Fibroblast of skin of right quadriceps (primary cell): ENCODE data around the gene FGF12.

ENCODE experiments used
- DNase-seq: peaks from one replicate; pipeline ENCODE4 v3.0.0-alpha.2; 2013

Gene FGF12

GRCh38 chr3:192246847-192247559, 480.3 kb downstream of the FGF12 start:
- no peak for DNase-seq

- DNase-seq: no peak
Observed at GRCh38 chr3:192244591-192244990, 482.8 kb downstream of the FGF12 start.

- DNase-seq: no peak
Observed at GRCh38 chr3:192239956-192240355, 487.4 kb downstream of the FGF12 start.

GRCh38 chr3:192237992-192238608, 489.2 kb downstream of the FGF12 start:
- DNase-seq: no peak

- DNase-seq: peak; percentile 58
Observed at GRCh38 chr3:192229866-192230265, 497.5 kb downstream of the FGF12 start.

GRCh38 chr3:192224634-192225155, 502.6 kb downstream of the FGF12 start:
- no peak for DNase-seq

- DNase-seq: no peak
Observed at GRCh38 chr3:192223815-192224214, 503.5 kb downstream of the FGF12 start.

- no peak for DNase-seq
Observed at GRCh38 chr3:192220915-192221314, 506.4 kb downstream of the FGF12 start.

- no peak for DNase-seq
Observed at GRCh38 chr3:192219926-192220325, 507.4 kb downstream of the FGF12 start.

- no peak for DNase-seq
Observed at GRCh38 chr3:192216067-192216466, 511.3 kb downstream of the FGF12 start.

GRCh38 chr3:192212979-192213378, 514.4 kb downstream of the FGF12 start:
- DNase-seq: no peak

GRCh38 chr3:192212335-192212734, 515.0 kb downstream of the FGF12 start:
- no peak for DNase-seq

- DNase-seq: no peak
Observed at GRCh38 chr3:192207651-192208050, 519.7 kb downstream of the FGF12 start.

GRCh38 chr3:192207239-192207638, 520.1 kb downstream of the FGF12 start:
- DNase-seq: no peak

GRCh38 chr3:192194085-192194484, 533.3 kb downstream of the FGF12 start:
- DNase-seq: no peak

GRCh38 chr3:192188218-192188835, 539.0 kb downstream of the FGF12 start:
- peak; percentile 22 for DNase-seq

- DNase-seq: no peak
Observed at GRCh38 chr3:192187485-192188051, 539.8 kb downstream of the FGF12 start.

GRCh38 chr3:192186498-192186897, 540.8 kb downstream of the FGF12 start:
- no peak for DNase-seq

- DNase-seq: no peak
Observed at GRCh38 chr3:192186045-192186444, 541.3 kb downstream of the FGF12 start.

- no peak for DNase-seq
Observed at GRCh38 chr3:192183109-192183508, 544.2 kb downstream of the FGF12 start.

- DNase-seq: no peak
Observed at GRCh38 chr3:192181151-192181550, 546.2 kb downstream of the FGF12 start.

GRCh38 chr3:192177383-192177782, 550.0 kb downstream of the FGF12 start:
- no peak for DNase-seq

GRCh38 chr3:192174283-192174682, 553.1 kb downstream of the FGF12 start:
- DNase-seq: no peak

- no peak for DNase-seq
Observed at GRCh38 chr3:192171213-192171612, 556.1 kb downstream of the FGF12 start.
